ENCODE measurements around the gene CNTN4. TPM values are rescaled to one million over a fixed set of nuclear protein-coding genes. Genes with fewer than 3 reads are reported as not detected.

Gene CNTN4
- total RNA-seq, 1 donor from 2014 or later, result 23.0 TPM

DNA sequence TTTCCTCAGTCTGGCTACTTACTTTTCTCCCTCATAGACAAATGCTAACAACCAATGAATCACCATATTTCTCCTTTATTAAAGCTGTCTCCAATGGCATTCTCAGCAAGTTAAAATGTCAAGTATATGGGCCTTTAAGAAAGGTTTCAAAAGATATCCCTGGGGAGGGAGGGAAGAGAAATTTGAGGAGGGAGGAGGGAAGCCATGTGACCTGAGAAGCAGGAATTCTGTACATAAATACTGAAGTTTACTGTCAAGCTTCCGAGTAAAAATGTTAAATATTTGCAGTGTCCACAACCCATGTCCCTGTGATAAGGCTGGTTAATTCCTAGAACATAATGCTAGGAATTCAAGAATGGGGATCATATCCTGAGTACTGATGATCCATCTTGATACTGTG lies 175.9 kb downstream of the CNTN4 start:
- Mint-ChIP-seq H3K27ac (ENCODE audit: unreplicated experiment) (no peak overlapping the region), H3K4me3 (ENCODE audit: unreplicated experiment) (no peak overlapping the region), H3K4me1 (ENCODE audit: low read depth, unreplicated experiment) (peaks cover 6% of the 10 kb centered on the region), H3K27me3 (ENCODE audit: unreplicated experiment) (peaks cover 2% of the 10 kb centered on the region), H3K9me3 (ENCODE audit: unreplicated experiment) (no peaks in the 10 kb centered on the region), H3K36me3 (ENCODE audit: unreplicated experiment) (no peaks in the 10 kb centered on the region)
- TF ChIP-seq, protein P1, sequence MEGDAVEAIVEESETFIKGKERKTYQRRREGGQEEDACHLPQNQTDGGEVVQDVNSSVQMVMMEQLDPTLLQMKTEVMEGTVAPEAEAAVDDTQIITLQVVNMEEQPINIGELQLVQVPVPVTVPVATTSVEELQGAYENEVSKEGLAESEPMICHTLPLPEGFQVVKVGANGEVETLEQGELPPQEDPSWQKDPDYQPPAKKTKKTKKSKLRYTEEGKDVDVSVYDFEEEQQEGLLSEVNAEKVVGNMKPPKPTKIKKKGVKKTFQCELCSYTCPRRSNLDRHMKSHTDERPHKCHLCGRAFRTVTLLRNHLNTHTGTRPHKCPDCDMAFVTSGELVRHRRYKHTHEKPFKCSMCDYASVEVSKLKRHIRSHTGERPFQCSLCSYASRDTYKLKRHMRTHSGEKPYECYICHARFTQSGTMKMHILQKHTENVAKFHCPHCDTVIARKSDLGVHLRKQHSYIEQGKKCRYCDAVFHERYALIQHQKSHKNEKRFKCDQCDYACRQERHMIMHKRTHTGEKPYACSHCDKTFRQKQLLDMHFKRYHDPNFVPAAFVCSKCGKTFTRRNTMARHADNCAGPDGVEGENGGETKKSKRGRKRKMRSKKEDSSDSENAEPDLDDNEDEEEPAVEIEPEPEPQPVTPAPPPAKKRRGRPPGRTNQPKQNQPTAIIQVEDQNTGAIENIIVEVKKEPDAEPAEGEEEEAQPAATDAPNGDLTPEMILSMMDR (IDR thresholded peaks at IDR 0.05; ENCODE audit: partially characterized antibody, unreplicated experiment), result no peak
- no peak for DNase-seq

DNA sequence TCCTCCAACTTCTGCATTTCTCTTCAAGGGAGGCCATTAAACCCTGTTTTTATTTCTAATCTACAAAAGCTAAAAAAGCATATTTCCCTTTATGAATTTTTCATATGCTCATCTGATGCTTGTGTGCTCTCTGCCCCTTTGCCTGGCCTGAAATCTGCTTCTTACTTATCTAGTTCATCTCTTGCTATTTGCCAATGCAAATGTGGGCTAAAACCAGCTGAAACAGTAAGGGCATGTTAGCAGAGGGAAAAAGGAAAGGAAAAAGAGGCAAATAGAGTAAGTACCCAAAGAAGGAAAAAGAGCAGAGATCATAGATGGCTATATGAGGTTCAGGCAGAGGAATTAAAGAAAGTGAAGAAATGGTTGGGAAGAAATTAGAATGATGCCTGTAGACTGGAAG lies 185.2 kb downstream of the CNTN4 start:
- H3K27ac Mint-ChIP-seq (ENCODE audit: unreplicated experiment), result no peak overlapping the region
- no peaks in the 10 kb centered on the region for H3K27me3 Mint-ChIP-seq (ENCODE audit: unreplicated experiment)
- no peaks in the 10 kb centered on the region for H3K36me3 Mint-ChIP-seq (ENCODE audit: unreplicated experiment)
- no peak overlapping the region for H3K4me3 Mint-ChIP-seq (ENCODE audit: unreplicated experiment)
- TF ChIP-seq, protein P1 (IDR thresholded peaks at IDR 0.05; ENCODE audit: partially characterized antibody, unreplicated experiment), result no peak
- no peaks in the 10 kb centered on the region for H3K9me3 Mint-ChIP-seq (ENCODE audit: unreplicated experiment)
- H3K4me1 Mint-ChIP-seq (ENCODE audit: low read depth, unreplicated experiment), result no peaks in the 10 kb centered on the region
- DNase-seq, result no peak

DNA sequence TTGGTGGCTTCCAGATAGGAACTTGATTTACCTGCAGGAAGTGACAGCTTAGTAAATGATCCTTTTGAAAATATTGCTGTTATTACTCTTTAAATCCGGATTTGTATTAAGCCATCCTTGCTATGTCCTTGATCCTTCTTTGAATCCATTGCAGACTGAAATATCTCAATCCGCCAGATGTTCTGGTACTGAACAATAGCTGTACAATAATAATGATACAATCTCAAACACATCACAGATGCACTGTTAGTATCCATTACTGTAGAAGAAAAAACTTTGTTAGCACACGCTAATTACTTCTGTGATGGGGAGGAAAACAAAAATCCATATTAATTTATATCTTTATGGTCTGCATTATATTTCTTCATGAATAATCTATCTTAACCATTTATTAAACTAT lies 202.3 kb downstream of the CNTN4 start:
- Mint-ChIP-seq H3K36me3 (ENCODE audit: unreplicated experiment) (no peaks in the 10 kb centered on the region), H3K27me3 (ENCODE audit: unreplicated experiment) (no peaks in the 10 kb centered on the region), H3K4me1 (ENCODE audit: low read depth, unreplicated experiment) (no peaks in the 10 kb centered on the region), H3K9me3 (ENCODE audit: unreplicated experiment) (no peaks in the 10 kb centered on the region), H3K27ac (ENCODE audit: unreplicated experiment) (no peak overlapping the region), H3K4me3 (ENCODE audit: unreplicated experiment) (no peak overlapping the region)
- DNase-seq, result no peak
- TF ChIP-seq, protein P1 (IDR thresholded peaks at IDR 0.05; ENCODE audit: partially characterized antibody, unreplicated experiment), result no peak

DNA sequence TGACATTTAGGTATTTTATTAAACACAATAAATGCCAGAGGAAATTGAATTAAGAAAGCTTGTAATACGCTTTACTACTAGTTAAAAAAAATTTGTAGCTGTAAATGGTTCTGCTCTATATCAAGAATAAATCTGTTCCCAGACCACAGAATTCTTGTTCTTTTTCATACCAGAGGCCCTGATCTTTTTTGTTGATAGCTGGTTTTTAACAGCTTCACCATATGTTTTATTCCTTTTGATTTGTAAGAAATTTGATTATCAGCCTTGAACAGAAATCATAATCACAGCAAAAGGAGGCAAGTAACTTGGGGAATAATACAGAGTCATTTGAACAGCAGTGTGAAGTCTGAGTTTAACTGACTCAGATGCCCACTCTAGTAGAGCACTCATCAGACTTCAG lies 202.7 kb downstream of the CNTN4 start:
- no peak for DNase-seq
- no peak overlapping the region for H3K4me3 Mint-ChIP-seq (ENCODE audit: unreplicated experiment)
- H3K27me3 Mint-ChIP-seq (ENCODE audit: unreplicated experiment), result no peaks in the 10 kb centered on the region
- no peaks in the 10 kb centered on the region for H3K9me3 Mint-ChIP-seq (ENCODE audit: unreplicated experiment)
- H3K36me3 Mint-ChIP-seq (ENCODE audit: unreplicated experiment), result no peaks in the 10 kb centered on the region
- TF ChIP-seq, protein P1 (IDR thresholded peaks at IDR 0.05; ENCODE audit: partially characterized antibody, unreplicated experiment), result no peak
- no peaks in the 10 kb centered on the region for H3K4me1 Mint-ChIP-seq (ENCODE audit: low read depth, unreplicated experiment)
- no peak overlapping the region for H3K27ac Mint-ChIP-seq (ENCODE audit: unreplicated experiment)

DNA sequence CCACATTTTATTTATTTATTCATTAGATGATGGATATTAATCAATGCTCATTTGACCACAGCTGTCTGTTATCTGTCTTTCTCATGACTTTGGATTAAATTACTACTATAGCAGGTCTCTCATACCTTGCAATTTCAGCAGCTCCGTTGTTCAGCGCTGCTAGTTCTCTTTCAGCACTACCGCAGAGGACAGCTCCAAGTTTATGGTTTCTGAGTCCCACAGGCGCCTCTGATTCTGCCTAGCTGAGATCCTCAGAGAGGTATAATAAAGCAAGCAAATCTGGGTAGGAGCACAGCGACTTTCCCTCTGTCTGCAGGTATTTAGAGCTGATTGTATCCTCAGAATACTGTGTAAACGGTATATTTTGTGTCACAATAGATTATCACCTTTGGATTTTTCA lies 204.9 kb downstream of the CNTN4 start:
- no peaks in the 10 kb centered on the region for H3K9me3 Mint-ChIP-seq (ENCODE audit: unreplicated experiment)
- no peaks in the 10 kb centered on the region for H3K27me3 Mint-ChIP-seq (ENCODE audit: unreplicated experiment)
- H3K36me3 Mint-ChIP-seq (ENCODE audit: unreplicated experiment), result no peaks in the 10 kb centered on the region
- TF ChIP-seq, protein P1 (IDR thresholded peaks at IDR 0.05; ENCODE audit: partially characterized antibody, unreplicated experiment), result no peak
- no peak overlapping the region for H3K27ac Mint-ChIP-seq (ENCODE audit: unreplicated experiment)
- H3K4me3 Mint-ChIP-seq (ENCODE audit: unreplicated experiment), result no peak overlapping the region
- DNase-seq, result no peak
- no peaks in the 10 kb centered on the region for H3K4me1 Mint-ChIP-seq (ENCODE audit: low read depth, unreplicated experiment)
